Measurements from ENCODE around the gene SLFN12L.

DNA sequence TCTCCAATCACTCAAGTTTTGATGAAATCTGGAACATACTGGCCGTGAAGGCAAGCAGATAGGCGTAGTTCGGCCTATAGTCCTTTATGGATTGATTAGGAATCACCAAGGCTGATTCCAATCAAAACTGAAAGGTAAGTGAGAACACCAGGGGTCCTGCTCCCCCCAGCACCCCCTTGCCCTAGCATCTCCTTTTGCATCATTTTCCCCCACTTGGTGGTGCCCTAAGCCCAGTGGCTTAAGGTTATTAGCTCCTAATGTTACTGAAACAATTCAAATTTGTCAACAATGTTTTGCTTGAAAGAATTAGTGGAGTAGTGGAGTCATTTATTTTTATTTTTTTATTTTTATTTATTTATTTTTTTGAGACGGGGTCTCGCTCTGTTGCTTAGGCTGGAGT, 18.2 kb upstream of the SLFN12L start:
- TF ChIP-seq POLR2A (IDR thresholded peaks at IDR 0.05): no peak
- no peak for TF ChIP-seq CTCF (IDR thresholded peaks at IDR 0.05 in 8 of 11, conservative IDR thresholded peaks at IDR 0.05 in 3 of 11)

Data from spleen (tissue), 7 donors.